Stimulated activated CD4-positive, alpha-beta T cell treated with anti-CD3 and anti-CD28 coated beads, Interleukin-4, amount 100 ng/mL, for 48 hours (primary cell): Measurements from ENCODE around the gene NPAS4.
A peak's percentile ranks its signal among the peaks of the same experiment; 100 is the strongest.
"Not testable (repeated sequence)": the region's sequence is repeated elsewhere in the genome, so short reads cannot be mapped to it uniquely, and the experiment has no call there.

ENCODE experiments used
- DNase-seq, 2 donors: peaks; one replicate each; pipeline ENCODE4 v3.0.0-alpha.2; 2020; ENCODE audit warnings: low read depth in 2 of 2

Gene NPAS4

DNA sequence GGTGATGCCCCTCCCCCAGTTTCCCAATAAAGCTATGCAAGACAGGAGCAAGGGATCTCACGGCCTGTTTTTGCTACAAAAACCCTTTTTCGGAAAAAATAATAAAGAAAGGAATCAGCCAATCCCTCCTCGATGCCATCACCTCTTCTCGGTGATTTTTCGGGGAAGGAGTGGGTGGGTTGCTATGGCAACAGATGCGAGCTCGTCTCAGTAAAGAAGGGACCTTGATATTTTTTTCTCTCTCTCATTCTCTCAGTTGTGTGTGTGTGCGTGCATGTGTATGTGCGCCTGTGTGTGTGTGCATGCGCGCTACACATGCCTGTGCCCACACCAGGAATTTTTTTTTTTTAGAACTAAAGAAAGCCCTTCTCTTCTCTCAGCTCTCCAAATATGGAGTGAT lies 3.8 kb upstream of the NPAS4 start:
- DNase-seq = peak in 1 of 2 donors; percentile 46

DNA sequence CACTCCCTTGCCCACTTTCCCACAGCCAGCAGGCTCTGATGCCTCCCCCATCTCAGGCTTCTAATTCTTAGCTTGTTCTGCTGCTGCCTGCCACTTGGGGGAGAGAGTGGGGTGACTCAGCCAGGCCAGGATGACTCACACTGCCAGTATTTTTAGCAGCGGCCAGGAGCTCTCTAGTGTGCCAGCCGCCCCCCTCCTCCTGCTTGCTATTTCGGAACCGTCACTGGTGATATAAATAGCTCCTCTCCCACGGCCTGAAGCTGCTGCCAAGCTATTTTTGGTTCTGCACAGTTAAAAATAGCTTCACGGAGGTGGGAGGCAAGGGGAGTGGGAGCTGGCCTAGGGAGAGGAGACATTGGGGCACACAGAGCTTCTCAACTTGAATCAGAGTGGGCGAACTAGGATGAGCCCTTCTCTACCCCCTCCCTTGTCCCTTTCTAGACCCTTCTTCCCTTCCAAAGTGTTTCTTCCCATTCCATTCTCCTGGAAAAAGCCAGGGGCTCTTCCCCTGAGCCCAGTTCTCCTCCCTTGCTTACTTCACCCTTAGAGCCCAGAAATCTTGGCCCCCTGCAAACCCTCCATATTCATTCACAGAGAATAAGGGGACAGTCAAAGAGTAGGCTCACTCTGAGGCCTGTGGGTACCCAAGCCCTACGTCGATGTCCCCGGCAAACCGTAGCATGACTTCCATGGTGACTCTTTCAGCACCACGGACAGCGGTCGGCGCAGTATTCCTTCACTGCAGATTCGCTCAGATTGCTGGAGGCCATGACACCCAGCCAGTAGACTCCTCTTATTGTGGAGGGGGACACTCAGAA lies 2.5 kb upstream of the NPAS4 start:
- peak; percentile 69 to 72 for DNase-seq

DNA sequence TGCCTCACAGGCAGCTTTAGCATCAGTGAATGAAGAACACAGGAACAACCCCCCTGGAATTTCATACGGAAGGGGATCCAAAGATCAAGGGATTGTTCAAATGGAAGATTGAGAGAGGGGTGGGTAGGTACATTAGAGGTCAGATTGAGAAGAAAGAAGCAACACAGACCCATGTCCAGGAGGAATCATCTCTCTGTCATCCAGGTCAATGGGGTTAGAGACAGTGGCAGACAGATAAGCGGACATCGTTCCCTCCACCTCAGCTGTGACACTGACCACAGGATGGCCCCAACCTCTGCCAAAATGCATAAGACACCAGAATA lies 1.9 kb upstream of the NPAS4 start:
- DNase-seq = no peak

DNA sequence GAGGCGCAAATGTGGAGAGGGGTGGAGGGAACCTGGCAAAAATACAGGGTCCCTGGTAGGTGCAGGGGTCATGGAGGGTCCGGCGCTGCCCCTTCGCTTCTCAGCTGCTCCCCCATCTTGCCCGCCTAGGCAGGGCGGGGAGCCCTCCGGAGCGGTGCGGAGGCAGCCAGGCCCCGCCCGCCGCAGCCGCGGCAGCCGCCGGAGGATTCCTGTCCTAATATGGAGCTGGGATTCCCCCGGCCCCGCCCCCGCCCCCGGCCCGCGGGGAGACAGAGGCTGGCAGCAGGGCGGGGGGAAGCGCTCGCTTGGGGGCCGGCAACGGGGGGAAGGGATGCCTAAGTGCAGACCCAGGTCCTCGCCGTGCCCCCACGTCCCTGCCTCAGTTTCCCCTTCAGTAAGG lies 1.0 kb upstream of the NPAS4 start:
- no peak for DNase-seq

DNA sequence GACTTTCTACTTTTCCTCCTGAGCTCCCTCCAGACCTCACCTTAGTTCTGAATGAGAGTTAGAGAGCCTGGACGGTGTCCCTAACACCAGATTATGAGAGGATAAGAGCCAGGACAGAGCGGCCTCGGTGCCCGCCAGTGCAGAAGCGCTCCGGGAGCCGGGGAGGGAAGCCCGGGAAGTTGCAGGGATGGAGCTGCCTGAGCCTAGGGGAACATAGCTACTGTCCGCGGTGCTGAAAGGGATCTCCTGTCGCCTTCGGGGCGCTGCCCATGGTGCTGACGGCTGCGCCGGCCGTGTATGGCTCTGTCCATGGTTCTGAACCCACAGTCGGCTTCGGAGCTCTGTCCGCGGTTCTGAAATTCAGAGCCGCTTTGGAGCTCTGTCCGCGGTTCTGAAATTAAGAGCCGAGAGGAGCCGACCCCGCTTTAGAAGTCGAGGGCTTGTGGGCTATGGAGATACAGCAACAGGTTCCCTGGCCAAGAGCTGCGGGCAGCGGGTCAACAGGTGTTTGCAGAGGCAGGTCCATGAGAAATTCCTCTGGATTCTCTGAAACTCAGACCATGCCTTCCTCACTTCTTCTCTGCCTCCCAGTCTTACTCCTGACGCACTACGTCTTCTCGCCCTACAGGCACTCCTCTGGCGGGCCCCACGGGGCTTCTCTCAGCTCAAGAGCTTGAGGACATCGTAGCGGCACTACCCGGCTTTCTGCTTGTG lies 814 bp downstream of the NPAS4 start:
- peak; percentile 78 to 87 for DNase-seq

DNA sequence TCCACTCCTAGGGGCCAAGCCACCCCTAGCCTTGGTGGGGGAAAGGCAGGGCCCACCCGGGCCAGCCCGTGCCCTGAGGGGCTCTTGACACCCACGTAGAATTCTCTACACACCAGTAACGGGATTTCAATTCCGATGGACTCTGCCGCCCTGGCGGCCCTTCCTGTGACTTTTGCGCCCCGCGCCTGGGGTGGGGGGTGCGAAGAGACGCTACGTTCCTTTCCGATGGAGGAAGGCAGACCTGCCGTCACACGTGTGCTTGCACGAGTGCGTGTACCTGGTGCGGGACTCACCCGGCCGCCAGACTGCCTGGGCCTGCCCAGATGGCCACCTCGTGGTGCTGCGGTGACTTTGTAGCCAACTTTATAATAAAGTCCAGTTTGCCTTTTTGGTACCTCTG lies 5.5 kb downstream of the NPAS4 start:
- DNase-seq = no peak

DNA sequence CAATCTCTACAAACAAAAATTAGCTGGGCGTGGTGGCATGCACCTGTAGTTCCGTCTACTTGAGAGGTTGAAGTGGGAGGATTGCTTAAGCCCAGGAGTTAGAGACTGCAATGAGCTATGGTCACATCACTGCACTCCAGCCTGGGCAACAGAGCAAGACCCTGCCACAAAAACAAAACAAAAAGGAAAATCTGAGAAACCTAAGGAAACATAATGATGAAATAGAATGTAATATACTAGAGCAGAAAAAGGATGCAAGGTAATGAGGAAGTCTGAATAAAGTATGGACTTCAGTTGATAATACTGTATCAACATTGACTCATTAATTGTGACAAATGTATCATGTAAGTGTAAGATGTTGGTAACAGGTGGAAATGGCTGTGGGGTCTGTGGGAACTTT lies 8.1 kb downstream of the NPAS4 start:
- no peak for DNase-seq

DNA sequence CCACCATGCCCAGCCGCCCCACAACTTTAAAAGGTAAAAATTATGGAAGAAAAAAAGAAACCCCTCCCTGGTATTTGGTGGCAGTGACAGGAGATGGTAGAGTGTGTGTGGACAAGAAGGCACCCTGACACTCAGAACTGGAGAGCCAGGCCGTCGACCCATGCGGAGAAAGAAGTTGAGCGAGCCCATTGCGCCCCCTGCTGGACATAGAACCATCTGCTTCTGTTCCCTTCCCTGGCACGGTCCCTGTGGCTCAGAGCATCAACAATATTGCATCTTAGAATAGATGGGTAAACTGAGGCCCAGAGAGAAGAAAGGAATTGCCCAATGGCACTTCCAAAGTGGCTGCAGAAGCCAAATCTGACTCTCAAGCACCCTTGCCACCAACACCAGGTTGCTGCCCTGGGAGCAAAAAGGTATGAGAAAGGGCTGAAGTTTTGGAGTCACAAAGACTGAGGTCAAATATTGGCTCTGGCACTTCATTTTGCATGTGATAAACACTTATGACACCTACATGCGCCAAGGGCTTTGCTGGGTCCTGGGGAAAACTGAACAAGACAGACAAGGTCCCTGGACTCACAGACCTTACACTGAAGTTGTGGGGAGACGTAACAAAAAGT lies 9.3 kb downstream of the NPAS4 start:
- DNase-seq = peak; percentile 71 to 88

DNA sequence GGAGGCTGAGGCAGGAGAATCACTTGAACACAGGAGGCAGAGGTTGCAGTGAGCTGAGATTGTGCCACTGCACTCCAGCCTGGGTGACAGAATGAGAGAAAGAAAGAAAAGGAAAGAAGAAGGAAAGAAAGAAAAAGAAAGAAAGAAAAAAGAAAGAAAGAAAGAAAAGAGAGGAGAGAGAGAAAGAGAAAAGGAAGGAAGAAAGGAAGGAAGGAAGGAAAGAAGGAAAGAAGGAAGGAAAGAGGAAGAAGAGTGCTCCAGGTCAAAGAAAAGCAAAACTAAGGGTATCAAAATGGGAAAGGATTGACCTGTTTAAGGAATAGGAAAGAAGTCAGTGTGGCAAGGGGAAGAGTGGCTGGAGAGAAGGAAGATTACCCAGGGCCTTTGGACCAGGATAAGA lies 10.5 kb downstream of the NPAS4 start:
- DNase-seq = not testable (repeated sequence)

DNA sequence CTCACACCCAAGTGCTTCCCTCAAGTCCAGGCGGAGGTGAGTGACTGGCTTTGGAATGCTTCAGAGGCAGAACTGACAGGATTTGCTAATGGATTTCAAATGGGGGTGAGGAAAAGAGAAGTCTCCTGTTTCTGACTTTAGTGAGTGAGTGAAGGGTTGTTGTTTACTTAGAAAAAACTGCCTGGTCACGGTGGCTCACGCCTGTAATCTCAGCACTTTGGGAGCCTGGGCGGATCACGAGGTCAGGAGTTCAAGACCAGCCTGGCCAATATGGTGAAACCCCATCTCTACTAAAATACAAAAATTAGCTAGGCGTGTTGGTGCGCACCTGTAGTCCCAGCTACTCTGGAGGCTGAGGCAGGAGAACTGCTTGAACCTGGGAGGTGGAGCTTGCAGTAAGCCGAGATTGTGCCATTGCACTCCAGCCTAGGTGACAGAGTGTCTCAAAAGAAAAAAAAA lies 11.1 kb downstream of the NPAS4 start:
- DNase-seq = not testable (repeated sequence)

DNA sequence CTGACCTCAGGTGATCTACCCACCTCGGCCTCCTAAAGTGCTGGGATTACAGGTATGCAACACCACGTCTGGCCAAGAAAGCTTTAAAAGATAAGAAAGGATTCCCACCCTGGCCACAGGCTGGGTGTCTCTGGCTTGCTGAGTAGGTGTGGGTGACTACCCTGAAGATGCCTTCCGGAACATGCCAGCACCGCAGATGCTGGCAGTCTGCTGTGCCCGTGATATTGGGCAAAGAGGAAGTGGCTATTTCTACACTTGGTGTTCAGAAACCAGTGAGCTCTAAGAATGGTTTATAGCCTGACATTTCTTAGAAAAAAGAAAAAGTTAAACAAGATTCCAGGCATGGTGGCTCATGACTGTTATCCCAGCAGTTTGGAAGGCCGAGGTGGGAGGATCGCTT lies 11.8 kb downstream of the NPAS4 start:
- DNase-seq = no peak

DNA sequence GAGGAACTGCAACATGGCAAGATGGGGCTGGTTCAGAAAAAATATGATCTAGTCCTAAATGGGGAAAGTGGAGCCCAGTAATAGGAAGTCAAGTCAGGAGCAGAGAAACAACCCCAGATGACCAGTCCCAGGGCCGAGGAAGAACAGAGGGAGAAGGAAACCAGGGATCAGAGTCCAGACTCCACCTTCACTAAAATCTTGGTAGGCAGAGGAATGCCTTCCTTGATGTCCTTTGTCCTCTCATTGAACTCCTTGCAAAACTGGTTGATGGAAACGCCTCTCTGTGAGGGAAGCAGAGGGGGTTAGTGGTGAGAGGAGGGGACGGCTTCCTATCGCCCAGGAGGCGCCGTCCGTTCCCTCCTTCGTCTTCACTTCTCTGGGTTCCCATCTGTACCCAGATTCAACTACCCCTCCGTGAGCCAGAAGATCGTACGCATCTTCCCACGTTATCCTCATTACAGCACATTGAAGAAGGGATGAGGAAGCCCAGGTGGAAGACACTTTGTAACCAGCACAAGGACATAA lies 17.2 kb downstream of the NPAS4 start:
- DNase-seq = no peak

DNA sequence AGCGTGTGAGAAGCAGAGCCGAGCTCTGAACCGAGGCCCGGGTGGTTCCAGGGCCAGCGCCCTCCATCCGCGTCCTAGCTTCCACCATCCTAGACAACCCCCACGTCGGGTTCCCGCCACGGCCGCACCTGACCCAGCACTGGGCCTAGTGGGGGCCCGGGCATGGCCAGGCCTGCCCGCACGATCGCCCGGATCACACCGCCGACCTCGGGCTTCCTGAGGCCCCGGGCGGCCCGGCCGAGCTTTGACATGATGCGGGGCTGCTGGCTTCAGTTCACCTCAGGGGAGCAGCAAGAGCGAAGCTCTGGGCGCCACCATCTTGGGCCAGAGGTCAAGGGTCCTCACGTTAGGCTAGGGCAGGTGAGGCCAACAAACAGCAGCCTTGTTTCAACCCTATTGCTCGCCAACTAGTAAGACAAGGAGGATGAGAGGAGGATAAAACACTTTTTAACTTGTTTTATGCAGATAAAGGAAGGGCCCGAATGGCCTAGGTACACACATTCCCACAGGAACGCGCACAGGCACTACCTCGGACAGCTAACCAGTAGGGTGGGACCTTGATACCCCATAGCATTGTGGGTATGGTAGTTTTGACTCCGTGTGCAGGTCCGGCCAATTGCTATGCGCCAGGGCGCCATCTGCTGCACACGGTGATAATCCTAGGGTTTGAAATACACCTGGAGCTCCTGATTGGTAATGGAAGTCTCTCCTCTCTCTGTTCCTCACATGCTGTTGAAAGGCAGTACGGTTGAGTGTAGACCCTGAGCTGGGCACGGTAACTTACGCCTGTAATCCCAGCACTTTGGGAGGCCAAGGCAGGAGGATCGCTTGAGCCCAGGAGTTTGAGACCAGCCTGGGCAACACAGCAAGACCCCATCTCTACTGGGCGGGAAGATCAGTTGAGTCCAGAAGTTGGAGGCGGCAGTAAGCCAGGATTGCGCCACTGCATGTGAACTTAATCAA lies 17.9 kb downstream of the NPAS4 start, which contains the start of gene MRPL11:
TSS of gene MRPL11 (minus strand) at position 345 of the 963 bp plus-strand sequence. CDS start at position 251, 94 bp downstream.
- DNase-seq = peak; percentile 84 to 86

DNA sequence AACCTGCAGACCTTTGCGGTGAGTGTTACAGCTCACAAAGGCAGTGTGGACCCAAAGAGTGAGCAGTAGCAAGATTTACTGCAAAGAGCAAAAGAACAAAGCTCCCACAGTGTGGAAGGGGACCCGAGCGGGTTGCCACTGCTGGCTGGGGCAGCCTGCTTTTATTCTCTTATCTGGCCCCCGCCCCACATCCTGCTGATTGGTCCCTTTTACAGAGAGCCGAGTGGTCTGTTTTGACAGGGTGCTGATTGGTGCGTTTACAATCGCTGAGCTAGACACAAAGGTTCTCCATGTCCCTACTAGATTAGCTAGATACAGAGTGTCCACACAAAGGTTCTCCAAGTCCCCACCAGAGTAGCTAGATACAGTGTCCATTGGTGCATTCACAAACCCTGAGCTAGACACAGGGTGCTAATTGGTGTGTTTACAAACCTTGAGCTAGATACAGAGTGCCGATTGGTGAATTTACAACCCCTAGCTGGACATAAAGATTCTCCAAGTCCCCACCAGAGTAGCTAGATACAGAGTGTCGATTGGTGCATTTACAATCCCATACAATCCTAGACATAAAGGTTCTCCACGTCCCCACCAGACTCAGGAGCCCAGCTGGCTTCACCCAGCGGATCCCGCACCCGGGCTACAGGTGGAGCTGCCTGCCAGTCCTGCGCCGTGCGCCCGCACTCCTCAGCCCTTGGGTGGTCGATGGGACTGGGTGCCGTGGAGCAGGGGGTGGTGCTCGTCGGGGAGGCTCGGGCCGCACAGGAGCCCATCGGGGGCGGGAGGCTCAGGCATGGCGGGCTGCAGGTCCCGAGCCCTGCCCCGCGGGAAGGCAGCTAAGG lies 19.5 kb downstream of the NPAS4 start:
- not testable (repeated sequence) for DNase-seq

DNA sequence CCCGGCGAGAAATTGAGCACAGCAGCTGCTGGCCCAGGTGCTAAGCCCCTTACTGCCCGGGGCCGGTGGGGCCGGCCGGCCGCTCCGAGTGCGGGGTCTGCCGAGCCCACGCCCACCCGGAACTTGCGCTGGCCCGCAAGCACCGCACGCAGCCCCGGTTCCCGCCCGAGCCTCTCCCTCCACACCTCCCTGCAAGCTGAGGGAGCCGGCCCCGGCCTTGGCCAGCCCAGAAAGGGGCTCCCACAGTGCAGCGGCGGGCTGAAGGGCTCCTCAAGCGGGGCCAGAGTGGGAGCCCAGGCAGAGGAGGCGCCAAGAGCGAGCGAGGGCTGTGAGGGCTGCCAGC lies 20.1 kb downstream of the NPAS4 start:
- not testable (repeated sequence) for DNase-seq

DNA sequence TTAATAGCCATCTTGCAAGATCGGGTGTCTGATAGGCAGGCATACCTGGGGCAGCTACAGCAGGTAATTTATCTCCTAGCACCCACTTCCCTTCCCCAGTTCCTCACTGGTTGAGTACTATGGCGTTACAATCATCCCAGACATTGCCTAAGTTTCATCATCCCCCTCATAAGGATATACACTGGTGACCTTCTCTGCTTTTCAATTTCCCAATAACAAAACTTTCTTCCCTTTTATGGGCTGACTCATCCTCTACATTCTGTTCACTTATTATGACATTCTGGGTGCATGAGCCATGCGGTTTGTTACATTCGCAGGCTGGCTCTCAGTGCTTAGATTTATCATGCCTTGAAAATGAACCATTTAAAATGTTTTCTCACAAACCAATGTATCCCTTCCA lies 22.8 kb downstream of the NPAS4 start:
- DNase-seq = no peak

DNA sequence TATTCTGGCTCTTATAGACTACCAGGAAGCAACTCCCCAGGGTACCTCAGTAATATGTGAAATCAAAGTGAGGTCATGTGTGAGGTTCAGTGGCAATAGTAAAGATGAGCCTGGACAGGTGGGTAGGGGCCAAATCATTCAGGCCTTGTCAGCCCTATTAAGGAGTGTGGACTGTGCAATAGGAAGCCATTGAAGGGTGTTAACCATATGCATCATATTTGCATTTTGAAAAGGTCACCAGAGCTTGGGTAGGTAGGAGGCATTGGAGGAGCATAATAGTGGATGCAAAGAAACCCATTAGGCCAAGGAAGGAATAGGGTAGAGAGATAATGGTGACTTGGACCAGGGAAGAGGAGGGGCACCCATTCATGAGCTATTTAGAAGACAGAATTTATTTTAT lies 26.2 kb downstream of the NPAS4 start:
- no peak for DNase-seq

DNA sequence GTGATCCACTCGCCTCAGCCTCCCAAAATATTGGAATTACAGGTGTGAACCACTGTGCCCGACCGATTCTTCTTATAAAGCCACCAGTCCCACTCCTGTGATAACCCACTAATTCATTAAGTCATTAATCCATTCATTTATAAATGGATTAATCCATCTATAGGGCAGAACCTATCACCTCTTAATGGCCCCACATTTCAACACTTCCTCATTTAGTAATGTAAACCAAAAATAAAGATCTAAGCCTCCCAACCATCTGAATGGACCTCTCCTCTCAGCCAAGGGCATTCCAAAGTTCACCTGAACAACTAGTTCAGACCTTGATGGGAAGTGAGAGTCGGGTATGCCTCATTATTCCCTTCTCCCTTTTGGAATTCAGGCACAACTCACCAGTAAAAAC lies 27.7 kb downstream of the NPAS4 start:
- no peak for DNase-seq

DNA sequence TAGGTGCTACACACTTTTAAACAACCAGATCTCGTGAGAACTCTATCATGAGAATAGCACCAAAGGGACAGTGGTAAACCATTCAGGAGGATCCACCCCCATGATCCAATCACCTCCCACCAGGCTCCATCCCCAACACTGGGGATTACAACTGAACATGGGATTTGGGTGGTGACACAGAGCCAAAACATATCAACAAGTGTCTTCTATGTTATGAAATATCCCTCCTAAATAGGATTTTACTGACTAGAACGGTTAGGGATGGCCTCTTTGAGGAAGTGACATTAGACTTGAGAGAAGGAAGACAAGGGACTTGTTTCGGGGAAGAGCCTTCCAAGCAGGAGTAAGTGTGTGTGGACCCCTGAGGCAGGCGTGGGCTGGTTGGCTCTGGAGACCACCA lies 29.7 kb downstream of the NPAS4 start:
- DNase-seq = no peak

DNA sequence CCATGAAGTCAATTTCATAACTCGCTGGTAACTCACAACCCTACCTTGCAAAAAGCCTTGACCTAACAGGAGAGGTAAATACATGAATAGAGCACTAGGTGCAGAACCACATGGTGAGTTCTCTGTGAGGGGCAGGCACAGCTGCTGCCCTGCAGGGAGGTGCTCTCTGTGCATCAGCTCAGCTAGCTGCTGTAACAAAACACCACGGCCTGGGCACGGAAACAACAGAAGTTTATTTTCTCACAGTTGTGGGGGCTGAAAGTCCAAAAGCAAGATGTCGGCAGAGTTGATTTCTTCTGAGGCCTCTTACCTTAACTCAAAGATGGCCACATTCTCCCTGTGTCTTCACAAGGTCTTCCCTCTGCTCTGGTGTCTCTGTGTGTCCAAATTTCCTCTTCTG lies 30.8 kb downstream of the NPAS4 start:
- no peak for DNase-seq

DNA sequence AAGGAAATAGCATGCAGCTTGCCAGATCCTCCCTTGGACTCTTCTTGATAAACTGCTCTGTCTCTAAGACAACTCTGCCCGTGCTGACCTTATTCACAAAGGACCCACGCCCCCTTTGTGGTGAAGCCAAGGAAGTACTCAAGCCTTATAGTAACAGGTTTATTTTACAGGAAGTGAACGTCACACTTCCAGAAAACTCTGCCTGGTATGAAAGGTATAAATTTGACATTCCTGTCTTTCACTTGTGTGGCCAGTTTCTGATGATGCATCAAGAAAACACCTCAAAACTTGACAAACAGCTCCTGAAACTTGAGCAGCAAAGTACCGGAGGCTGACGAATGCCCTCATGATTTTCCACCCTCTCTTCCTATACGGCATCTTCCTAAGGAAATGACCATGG lies 33.4 kb downstream of the NPAS4 start:
- no peak for DNase-seq
